HG03196 (cell line): ENCODE results near the gene CD93.

Source experiments
- ATAC-seq: cut with Tn5 transposase; IDR thresholded peaks from one replicate; pipeline ENCODE4 v1.9.1; 2021; ENCODE audit not compliant: unreplicated experiment

CD93 gene

DNA sequence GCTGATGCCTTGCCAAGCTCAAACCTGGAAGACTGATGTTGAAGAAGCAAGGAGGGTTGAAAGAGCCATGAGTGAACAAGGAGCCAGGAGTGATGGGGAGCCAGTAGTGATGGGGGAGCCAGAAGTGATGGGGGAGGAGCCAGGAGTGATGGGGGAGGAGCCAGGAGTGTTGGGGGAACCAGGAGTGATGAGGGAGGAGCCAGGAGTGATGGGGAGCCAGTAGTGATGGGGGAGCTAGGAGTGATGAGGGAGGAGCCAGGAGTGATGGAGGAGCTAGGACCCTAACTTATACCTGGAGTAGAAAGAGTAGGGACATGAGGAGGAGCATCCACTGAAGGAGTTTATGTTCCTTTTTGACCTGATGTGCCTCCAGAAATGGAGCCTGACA, 14.6 kb upstream of the CD93 start:
- no peak for ATAC-seq

DNA sequence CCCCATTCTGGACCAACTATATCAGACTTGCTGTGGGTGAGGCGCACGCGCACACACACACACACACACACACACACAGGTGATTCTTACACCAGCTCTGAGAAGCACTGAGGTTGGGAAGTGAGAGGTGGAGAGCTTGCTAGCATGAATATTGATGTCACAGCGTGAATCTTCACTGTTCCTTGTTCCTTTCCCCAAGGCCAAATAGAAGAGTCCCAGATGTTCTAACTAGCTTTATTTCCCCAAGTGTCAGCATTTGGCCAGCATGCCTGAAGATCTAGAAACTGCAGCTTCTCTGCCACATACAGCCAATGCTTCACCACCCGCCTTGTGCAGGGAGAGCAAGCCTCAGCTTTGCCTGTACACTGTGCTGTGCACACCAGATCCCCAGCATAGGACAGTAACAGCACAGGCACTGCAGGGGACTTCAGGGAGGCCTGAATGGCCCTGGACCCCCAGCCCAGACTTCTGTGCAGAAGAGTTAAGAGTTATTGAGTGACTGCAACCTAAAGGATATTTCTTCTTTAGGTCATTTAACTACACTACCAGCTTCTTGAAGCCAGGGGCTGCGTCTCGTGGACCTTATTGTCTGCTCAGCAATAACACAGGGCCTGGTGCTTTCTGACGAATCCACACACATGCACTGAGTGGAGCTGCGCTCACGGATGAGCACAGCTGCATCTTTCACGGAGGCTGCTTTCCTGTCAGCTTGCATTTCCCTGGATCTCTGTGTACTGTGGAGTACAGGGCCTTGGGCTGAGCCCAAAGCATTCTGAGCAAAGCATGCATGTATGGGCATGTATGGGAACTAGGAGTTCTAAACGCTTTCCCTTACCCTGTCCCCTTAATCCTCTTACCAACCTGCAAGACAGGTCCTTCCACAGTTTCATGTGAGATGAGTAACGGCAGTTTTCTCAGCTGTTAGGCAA, 13.9 kb upstream of the CD93 start:
- ATAC-seq: no peak

DNA sequence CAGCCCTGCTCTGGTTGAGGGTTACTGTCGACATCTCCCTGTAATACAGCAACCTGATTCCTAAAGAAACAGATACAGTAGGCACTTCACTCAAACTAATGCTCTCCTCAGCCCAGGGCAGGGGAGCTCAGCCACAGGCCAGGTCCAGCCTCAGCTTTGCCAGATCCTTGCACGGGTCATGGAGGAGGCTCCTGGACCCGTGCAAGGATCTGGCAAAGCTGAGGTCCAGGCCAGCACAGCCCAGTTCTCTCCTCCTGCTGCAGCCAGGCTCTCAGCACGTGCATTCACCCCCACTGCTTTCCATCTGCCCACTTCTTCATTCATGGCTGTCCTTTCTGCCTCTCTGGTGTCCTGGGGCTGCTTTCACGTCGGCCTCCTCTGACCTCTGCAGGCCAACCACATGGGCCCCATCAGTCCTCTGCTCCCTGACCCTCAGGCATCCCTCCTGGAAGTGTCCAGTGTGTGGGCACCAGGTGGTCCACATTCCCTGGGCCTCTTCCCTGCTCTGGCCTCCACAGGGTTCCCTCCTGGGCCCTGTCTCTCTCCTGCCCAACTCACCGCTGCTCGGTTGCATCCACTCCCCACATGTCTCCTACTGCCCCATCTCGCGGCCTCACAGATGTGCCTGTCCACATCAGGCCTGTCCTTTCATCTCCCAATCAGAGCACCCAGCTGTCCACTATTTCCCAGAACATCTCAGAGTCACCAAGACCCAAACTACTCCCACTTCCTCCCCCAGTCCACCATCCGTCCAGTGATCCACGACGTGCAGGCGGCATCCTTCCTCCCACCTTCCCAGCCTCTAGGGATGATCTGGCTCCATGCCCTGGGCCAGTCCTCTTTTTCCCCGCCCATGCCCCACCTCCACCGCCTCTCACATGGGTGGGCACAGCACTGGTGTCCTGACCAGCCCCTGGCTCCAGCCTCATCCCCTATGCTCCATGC, 11.8 kb upstream of the CD93 start:
- no peak for ATAC-seq

DNA sequence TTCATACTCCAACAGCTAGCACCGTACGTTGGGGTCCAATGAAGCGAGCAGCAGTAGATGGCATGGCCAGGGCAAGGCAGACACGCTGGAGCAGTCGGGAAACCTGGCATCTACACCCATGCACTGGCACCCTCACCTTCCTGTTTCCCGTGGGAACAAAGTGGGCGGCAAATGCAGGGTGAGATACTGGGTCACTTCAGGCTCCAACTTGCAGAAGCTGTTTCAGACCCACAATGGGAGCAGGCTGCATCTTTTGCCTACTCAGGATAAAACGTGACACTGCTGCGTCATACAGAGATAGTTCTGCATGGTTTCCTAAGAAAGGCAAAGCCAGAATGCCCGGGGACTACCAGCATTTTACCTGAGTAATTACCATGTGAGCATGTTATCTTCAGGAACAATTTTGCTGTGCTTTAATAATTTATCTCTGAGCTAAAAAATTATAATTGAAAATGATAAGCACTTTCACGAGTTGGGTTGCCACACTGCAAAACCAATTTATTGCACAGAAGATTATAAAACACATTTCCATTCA, 10.9 kb upstream of the CD93 start:
- no peak for ATAC-seq

DNA sequence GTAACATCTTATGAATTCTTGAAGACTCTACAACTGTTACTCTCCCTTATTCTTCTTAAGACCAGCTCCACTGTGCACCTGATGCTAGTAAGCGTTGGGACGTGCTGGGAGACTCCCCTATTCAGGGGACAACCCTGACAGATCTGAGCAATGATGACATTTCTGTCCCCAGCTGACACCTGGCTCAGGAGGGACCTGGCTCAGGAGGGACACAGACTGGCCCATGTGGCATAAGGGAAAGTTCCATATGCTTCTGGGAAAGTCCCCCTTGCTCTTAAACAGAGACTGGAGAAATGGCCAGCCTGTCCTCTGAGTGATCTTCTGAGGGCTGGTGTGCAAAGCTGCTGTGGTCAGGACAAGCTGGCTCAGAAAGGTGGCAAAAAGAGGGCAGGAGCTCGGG, 10.0 kb upstream of the CD93 start:
- ATAC-seq: no peak

DNA sequence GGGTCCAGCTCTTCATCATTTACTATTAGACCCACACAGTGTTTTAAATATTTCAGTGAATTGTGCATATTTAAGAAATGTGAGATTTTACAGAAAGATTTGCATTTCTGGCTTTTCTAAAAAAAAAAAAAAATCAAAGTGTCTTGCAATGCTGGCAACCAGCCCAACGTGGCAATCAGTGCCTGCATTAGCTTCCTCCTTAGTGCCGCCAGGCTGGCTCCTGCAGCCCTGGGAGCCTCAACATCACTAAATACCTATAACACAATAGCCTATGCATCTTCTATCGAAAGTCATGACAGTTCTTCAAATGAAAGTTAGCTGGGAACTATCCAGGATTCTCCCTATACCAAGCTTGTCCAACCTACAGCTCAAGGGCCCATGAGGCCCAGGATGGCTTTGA, 9.4 kb upstream of the CD93 start:
- no peak for ATAC-seq

DNA sequence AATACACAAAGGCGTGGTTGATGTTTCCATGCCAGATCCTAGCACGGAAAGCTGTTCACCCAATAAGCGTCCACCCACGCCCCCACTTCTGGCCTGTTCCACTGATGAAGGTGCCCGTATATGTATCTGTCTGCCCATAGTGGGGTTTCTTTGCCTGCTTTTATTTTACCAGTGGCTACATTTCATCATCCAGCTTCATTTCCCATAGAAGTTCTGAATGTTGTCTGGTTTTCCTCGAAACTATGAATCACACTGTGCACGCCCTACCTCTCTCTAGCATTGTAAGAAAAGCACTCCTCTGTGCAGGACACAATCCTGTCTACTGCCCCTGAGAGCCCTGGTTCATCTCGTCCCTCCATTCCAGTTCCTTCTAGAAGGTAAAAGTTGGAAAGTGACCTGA, 8.8 kb upstream of the CD93 start:
- ATAC-seq: no peak

DNA sequence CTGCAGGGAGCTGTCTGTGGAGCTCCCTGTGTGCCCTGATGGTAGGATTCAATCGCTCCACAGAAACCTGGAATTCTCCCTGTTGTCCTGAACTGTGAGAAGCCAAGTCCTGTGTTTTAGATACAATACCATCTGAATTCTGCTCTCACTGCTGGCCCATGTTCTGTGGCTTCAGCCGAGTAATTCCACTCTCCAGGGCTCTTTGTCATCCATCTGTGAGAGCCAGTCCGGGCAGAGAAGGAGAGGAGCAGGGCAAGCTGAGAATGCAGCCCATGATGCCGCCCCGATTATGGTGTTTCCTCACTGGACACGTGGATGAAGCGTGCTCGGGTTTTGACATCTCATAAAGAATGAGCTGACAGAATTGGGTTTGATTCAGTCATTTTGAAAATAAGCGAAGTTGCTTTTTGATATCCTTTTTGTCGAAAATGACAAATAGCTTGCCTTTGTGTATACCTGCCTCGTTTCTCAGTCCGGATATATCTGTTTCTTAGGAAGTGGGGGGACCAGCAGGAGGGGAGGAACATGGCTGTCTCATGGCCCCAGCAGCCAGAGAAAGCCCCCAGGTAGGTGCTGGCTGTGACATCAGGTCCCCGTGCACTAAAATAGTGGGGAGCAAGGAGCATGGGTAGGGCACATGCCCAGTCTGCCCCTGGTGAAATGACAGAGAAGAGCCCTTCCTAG, 8.2 kb upstream of the CD93 start:
- ATAC-seq: no peak

DNA sequence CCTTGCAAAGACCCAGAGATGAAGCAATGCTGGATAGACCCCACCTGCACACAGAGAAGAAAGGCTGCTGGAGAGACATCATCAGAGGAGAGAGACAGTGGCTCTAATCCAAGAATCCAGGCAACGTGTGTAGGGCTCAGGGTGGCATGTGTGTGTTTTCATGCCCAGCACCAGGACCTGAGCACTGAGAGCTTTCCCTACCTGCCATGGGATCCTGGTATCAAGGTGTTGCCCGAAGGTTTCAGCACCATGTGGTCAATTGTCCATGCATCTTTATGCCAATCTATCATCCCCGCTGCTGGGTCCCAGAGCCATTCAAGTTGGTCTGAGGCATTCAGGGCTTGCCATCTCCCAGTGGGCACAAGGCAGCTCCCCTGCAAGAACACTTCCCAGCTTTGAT, 7.5 kb upstream of the CD93 start:
- no peak for ATAC-seq

DNA sequence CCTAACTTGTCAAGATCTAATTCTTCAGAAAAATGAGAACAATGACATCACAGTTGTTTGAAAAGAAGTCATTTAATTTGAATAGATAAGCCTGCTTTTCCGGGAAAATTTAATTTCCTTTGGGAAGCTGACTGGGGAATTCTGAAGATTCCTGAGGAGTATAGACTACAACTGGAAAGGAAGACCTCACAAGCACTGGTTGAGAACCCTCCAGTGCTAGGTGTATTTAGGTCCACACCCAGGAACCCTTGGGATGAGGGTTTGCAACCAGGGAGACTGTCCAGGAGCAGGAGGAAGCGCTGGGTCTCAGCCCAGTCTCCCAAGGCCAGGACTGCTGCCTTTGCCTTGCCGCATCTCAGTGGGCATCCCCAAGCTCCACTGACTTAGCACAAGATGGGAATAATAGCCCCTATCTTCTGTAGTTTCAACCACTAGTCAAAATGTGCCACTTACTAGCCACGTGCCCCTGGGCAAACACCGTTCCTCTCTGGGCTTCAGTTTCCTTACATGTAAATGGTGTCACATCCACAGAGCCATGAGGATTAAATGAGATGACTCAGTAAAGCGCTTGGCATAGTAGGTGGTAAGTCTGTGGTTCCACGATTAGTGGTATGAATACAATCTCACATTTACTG, 6.9 kb upstream of the CD93 start:
- ATAC-seq: no peak

DNA sequence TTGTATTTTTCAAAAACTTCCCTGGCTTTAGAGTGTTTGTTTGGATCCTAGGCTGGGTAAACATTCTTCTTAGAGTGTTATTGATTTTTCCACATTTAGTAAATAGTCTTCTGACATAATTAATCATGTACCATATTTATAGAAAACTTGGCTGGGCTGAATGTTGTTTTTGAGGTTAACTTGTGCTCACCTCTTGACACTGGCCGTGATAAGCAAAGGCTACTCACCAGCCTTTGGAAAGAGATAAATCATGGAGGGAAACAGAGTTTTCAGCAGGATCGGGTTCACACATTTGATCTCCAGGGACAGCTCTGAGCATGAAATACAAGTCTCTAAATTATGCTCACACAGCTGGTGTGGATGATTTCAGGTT, 6.2 kb upstream of the CD93 start:
- no peak for ATAC-seq

DNA sequence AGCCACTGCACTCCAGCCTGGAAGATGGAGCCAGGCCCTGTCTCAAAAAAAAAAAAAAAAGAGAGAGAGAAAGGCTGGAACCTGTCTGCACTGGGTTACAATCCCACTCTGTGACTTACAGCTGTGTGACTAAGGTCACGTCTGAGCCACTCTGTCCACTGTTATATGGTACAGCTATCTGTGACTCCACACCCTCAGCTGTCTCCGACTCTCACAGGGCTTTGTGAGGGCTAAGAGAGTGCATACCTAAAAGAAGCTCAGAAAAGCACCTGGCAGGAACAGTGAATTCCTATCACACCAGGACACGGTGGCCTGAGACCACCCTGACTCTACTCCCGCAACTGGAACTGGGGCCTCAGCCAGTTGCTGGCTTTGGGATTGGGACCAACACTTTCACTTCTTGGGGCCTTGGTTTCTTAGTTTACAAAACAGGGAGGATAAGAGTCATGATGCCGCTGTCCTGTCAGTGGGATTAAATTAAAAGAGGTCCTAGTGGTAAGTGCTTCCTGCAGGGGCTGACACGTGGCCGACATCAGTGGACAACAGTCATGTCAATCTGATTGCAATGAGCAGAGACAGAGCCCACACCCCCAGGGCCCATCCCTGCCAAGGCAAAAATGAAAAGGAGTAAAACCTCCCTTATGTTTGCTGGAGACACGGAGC, 5.7 kb upstream of the CD93 start:
- no peak for ATAC-seq

DNA sequence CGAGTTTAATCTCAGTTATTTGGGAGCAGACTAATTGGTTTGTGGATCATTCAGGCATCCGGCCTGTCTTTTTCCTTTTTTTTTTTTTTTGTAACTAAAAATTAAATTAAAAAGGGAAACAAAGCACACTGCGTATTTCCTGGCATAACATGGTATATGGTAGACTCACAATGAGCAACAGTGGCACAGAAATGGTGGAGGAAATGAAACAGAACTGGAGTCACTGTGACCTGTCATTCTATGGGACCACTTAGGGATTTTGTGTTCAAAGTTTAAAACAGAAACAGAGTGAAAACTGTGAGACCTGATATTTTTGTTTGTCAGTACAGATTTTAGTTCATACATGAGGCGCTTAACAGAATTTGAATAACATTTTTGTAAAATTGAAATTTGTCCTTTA, 4.8 kb upstream of the CD93 start:
- ATAC-seq: no peak

DNA sequence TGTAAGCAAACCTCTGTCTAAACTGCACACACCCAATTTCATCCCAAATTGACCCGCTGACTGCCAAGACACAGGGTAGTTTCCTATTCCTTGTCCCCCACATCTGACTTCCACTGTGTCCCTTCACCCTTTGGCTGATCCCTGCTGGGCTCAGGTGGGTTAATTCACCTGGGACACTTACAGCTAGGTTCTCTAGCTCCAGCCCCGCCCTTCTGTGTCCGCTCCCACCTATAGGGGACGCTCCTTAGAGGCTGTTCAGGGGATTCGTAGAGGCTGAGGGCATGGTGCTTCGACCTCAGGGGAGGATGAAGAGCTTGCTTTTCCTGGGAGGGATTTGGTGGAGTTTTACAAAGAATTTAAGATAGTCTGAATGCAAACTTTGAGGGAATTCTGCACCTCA, 4.0 kb upstream of the CD93 start:
- ATAC-seq: no peak

DNA sequence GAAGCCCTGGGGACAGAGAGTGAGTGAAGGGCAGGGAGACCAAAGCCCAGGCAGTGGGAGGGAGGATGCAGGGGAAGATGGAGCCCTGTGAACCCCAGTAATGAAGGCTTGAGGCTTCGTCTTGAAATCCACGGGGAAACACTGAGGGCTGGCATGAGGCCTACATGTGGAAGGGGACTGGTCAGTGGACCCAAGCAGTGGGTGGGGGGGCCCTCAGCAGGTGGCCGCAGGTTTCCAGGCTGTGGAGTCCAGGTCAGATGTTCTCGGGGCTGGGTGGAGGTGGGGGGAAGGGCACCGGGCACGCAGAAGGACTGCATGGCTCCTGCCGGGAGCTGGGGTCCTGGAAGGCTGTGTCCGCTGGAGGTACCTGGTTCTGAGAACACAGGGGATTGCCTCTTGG, 2.7 kb upstream of the CD93 start:
- no peak for ATAC-seq

DNA sequence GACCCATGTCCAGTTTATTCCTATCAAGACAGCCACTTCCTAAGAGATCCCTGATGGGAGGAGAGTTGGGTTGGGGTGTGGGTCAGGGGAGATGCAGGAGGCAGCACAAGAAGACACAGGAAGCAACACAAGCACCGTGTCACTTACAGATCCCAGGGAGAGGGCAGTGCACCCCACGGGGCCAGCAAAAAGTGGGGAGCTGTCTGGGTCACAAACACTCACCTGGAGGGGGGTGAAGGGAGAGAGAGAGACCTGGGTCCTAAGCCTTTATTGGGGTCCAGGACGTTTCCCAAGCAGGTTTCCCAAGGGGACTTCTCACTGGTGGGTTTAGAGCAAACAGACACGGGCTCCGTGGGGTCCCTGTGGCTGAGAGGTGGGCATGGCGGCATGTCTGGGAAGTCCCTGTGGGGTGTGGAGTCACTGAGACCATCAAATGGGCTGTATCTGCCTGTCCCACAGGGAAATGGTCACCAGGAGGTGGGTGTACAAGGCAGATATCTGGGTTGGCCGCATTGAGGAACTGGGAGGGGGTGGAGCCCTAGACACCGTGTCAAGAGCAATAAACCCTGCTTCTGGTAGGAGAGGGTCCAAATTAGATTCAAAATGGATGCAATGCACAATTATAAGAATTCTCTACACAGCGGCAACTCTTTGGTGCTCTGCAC, 1.6 kb upstream of the CD93 start:
- ATAC-seq: no peak

DNA sequence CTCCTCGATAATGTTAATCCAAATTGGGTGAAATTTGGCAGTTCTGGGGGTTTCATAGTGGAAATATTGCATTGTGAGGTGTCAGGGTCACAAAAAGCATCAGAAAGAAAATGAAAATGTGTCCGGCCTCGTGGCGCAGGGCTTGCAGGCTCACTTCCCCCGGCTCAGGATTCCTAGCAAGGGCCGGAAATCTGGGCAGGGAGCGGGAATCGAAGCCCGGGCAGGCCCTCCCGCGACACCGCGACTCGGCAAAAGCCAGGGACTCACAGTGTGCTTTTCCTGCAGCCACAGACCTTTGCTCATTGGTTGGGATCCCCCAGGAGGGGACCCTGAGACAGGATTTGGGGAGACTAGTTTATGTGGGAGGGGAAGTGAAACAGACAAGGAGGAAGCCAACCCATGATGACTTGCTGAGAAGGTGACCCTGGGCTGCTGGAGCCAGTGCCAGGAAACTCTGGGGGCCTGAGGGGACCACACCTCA, 847 bp upstream of the CD93 start:
- no peak for ATAC-seq

DNA sequence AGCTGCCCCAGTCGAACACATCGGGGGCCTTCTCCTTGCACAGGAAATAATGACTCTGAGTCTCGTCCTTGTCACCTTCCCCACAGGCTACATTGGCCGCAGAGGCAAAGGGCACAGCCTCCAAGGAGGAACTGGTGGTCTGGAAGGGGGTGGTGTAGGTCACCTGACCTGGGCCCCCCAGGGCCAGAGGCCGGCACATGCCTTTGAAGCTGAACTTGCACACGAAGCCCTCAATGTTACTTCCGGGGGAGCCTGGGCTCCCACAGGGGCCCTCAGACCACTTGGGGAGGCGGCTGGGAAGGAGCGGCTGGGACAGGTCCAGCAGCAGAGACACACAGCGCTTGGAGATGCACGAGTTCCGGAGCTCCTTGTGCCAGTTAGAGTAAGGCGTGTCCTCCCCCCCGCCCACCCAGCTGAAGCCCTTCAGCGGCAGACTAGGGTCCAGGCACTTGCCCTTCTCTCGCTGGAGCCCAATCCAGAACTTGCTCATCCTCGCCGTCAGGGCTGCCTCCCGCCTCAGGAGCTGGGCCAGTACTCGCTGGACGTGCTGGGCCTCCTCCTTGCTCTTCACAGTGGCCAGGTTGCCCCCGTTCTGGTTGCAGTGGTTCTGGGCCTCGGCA, 578 bp downstream of the CD93 start:
- no peak for ATAC-seq

DNA sequence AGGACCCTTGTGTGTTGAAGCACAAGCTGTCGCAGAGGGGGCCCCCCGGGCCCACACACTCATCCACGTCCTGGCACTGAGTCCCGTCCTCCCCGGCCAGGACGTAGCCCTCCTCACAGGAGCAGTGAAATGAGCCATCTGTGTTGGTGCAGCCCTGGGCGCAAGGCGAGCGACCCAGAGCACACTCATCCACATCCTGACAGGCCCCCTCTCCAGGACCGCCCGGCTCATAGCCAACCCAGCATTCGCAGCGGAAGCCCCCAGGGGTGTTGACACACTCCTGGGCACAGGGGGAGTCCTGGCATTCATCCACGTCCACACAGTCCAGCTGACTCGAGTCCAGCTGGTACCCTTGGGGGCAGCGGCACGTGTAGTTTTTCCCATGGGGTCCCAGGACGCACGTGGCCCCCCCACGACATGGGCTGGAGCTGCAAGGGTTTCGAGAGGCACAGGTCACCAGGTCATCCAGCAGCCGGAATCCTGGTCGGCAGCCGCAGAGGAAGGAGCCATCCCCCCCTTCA, 1.2 kb downstream of the CD93 start:
- no peak for ATAC-seq
